ENCODE data around the gene CENPH.
"Not testable (repeated sequence)": the region's sequence is repeated elsewhere in the genome, so short reads cannot be mapped to it uniquely, and the experiment has no call there.

CENPH gene

GRCh38 chr5:69170495-69170894, 18.9 kb upstream of the CENPH start:
- Mint-ChIP-seq H3K27ac (no peak overlapping the region), H3K9me3 (peaks cover 1% of the 10 kb centered on the region), H3K4me3 (no peak overlapping the region), H3K27me3 (no peaks in the 10 kb centered on the region), H3K4me1 (peaks cover 55% of the 10 kb centered on the region), H3K36me3 (peaks cover 67% of the 10 kb centered on the region)
- CTCF ChIA-PET: interaction anchor here (2.0 kb wide), 1 partner anchor 77 kb away, joined by 5 read pairs; the partner anchor contains the start of gene SLC30A5
- DNase-seq: no peak

- H3K27me3 Mint-ChIP-seq: no peaks in the 10 kb centered on the region
- no peak overlapping the region for H3K27ac Mint-ChIP-seq
- H3K4me1 Mint-ChIP-seq: peaks cover 51% of the 10 kb centered on the region
- H3K9me3 Mint-ChIP-seq: peaks cover 1% of the 10 kb centered on the region
- H3K4me3 Mint-ChIP-seq: no peak overlapping the region
- DNase-seq: no peak
- CTCF ChIA-PET: no interaction called here
- peaks cover 70% of the 10 kb centered on the region for H3K36me3 Mint-ChIP-seq
Observed at GRCh38 chr5:69170969-69171368, 18.4 kb upstream of the CENPH start.

GRCh38 chr5:69181659-69182293, 7.6 kb upstream of the CENPH start:
- H3K27ac Mint-ChIP-seq, H3K4me1 Mint-ChIP-seq, CTCF ChIA-PET, H3K27me3 Mint-ChIP-seq, H3K4me3 Mint-ChIP-seq, H3K9me3 Mint-ChIP-seq, DNase-seq: not testable (repeated sequence)
- H3K36me3 Mint-ChIP-seq: peaks cover 11% of the 10 kb centered on the region

- CTCF ChIA-PET: no interaction called here
- Mint-ChIP-seq H3K9me3 (peaks cover 3% of the 10 kb centered on the region), H3K4me1 (peaks cover 8% of the 10 kb centered on the region), H3K4me3 (no peak overlapping the region), H3K36me3 (no peaks in the 10 kb centered on the region), H3K27ac (no peak overlapping the region), H3K27me3 (peaks cover 5% of the 10 kb centered on the region)
- DNase-seq: no peak
Observed at GRCh38 chr5:69184621-69185020, 4.8 kb upstream of the CENPH start.

GRCh38 chr5:69187342-69187741, 2.0 kb upstream of the CENPH start:
- Mint-ChIP-seq H3K4me1 (peaks cover 19% of the 10 kb centered on the region), H3K36me3 (peaks cover 8% of the 10 kb centered on the region), H3K27ac (no peak overlapping the region), H3K4me3 (no peak overlapping the region), H3K27me3 (peaks cover 5% of the 10 kb centered on the region), H3K9me3 (no peaks in the 10 kb centered on the region)
- CTCF ChIA-PET: interaction anchor here (0.9 kb wide), 1 partner anchor 23 kb away, joined by 3 read pairs; no protein-coding TSS in a partner anchor
- DNase-seq: no peak

- H3K4me3 Mint-ChIP-seq: peak overlapping the region; percentile 93
- H3K36me3 Mint-ChIP-seq: peaks cover 9% of the 10 kb centered on the region
- H3K4me1 Mint-ChIP-seq: peaks cover 19% of the 10 kb centered on the region
- DNase-seq: no peak
- H3K27me3 Mint-ChIP-seq: peaks cover 5% of the 10 kb centered on the region
- no peaks in the 10 kb centered on the region for H3K9me3 Mint-ChIP-seq
- CTCF ChIA-PET: no interaction called here
- H3K27ac Mint-ChIP-seq: peak overlapping the region; percentile 95
Observed at GRCh38 chr5:69188811-69189161, 597 bp upstream of the CENPH start.

- CTCF ChIA-PET: no interaction called here
- DNase-seq: no peak
- no peaks in the 10 kb centered on the region for H3K4me1 Mint-ChIP-seq
- H3K36me3 Mint-ChIP-seq: peaks cover 15% of the 10 kb centered on the region
- H3K27ac Mint-ChIP-seq: no peak overlapping the region
- H3K9me3 Mint-ChIP-seq: no peaks in the 10 kb centered on the region
- no peak overlapping the region for H3K4me3 Mint-ChIP-seq
- H3K27me3 Mint-ChIP-seq: no peaks in the 10 kb centered on the region
Observed at GRCh38 chr5:69202497-69202896, 13.1 kb downstream of the CENPH start.

GRCh38 chr5:69206528-69207190, 17.3 kb downstream of the CENPH start:
- no peak overlapping the region for H3K27ac Mint-ChIP-seq
- H3K9me3 Mint-ChIP-seq: no peaks in the 10 kb centered on the region
- H3K36me3 Mint-ChIP-seq: peaks cover 16% of the 10 kb centered on the region
- no peak for DNase-seq
- H3K4me1 Mint-ChIP-seq: no peaks in the 10 kb centered on the region
- H3K27me3 Mint-ChIP-seq: no peaks in the 10 kb centered on the region
- CTCF ChIA-PET: no interaction called here
- H3K4me3 Mint-ChIP-seq: no peak overlapping the region

- no peaks in the 10 kb centered on the region for H3K27me3 Mint-ChIP-seq
- H3K27ac Mint-ChIP-seq: no peak overlapping the region
- no peak overlapping the region for H3K4me3 Mint-ChIP-seq
- H3K36me3 Mint-ChIP-seq: peaks cover 11% of the 10 kb centered on the region
- DNase-seq: no peak
- CTCF ChIA-PET: interaction anchor here (0.6 to 0.9 kb wide), 2 partner anchors 23 to 45 kb away, joined by 3 read pairs; no protein-coding TSS in a partner anchor
- no peaks in the 10 kb centered on the region for H3K9me3 Mint-ChIP-seq
- H3K4me1 Mint-ChIP-seq: peaks cover 3% of the 10 kb centered on the region
Observed at GRCh38 chr5:69209602-69210001, 20.2 kb downstream of the CENPH start.

GRCh38 chr5:69211200-69211599, 21.8 kb downstream of the CENPH start:
- Mint-ChIP-seq H3K27me3 (no peaks in the 10 kb centered on the region), H3K9me3 (no peaks in the 10 kb centered on the region), H3K4me3 (no peak overlapping the region), H3K4me1 (peaks cover 10% of the 10 kb centered on the region), H3K36me3 (peaks cover 13% of the 10 kb centered on the region), H3K27ac (no peak overlapping the region)
- CTCF ChIA-PET: no interaction called here
- DNase-seq: no peak

GRCh38 chr5:69212022-69212421, 22.6 kb downstream of the CENPH start:
- Mint-ChIP-seq H3K36me3 (peaks cover 13% of the 10 kb centered on the region), H3K27me3 (no peaks in the 10 kb centered on the region), H3K4me1 (peaks cover 12% of the 10 kb centered on the region), H3K9me3 (no peaks in the 10 kb centered on the region), H3K27ac (peak overlapping the region; percentile 33), H3K4me3 (no peak overlapping the region)
- CTCF ChIA-PET: no interaction called here
- DNase-seq: no peak

GRCh38 chr5:69213513-69214215, 24.3 kb downstream of the CENPH start:
- CTCF ChIA-PET: no interaction called here
- Mint-ChIP-seq H3K4me3 (no peak overlapping the region), H3K4me1 (peaks cover 17% of the 10 kb centered on the region), H3K27ac (no peak overlapping the region), H3K27me3 (no peaks in the 10 kb centered on the region), H3K9me3 (no peaks in the 10 kb centered on the region), H3K36me3 (peaks cover 13% of the 10 kb centered on the region)
- DNase-seq: no peak

GRCh38 chr5:69217151-69217511, 27.7 kb downstream of the CENPH start:
- H3K4me3 Mint-ChIP-seq: peak overlapping the region; percentile 96
- CTCF ChIA-PET: interaction anchor here (1.0 kb wide), 2 partner anchors 18 to 124 kb away, joined by 3 read pairs; partner anchors contain the start of gene CDK7
- H3K27ac Mint-ChIP-seq: peak overlapping the region; percentile 97
- H3K27me3 Mint-ChIP-seq: no peaks in the 10 kb centered on the region
- H3K9me3 Mint-ChIP-seq: no peaks in the 10 kb centered on the region
- peaks cover 23% of the 10 kb centered on the region for H3K4me1 Mint-ChIP-seq
- no peak for DNase-seq
- peaks cover 12% of the 10 kb centered on the region for H3K36me3 Mint-ChIP-seq

- H3K4me1 Mint-ChIP-seq: peaks cover 23% of the 10 kb centered on the region
- CTCF ChIA-PET: interaction anchor here (1.0 kb wide), 2 partner anchors 17 to 124 kb away, joined by 3 read pairs; partner anchors contain the start of gene CDK7
Observed at GRCh38 chr5:69217548-69218526, 28.5 kb downstream of the CENPH start.

More at GRCh38 chr5:69217548-69218526, 28.5 kb downstream of the CENPH start:
- Mint-ChIP-seq H3K4me3 (peak overlapping the region; percentile 96), H3K36me3 (peaks cover 12% of the 10 kb centered on the region), H3K9me3 (no peaks in the 10 kb centered on the region), H3K27me3 (no peaks in the 10 kb centered on the region), H3K27ac (peak overlapping the region; percentile 97)
- peak; percentile 97 for DNase-seq

Measured in activated naive CD4-positive, alpha-beta T cell treated with anti-CD3 and anti-CD28 coated beads, Interleukin-2, amount 10 ng/mL, durations not matched to agents 7 days and 5 days (primary cell).